Spinal cord (tissue), 10 donors: ENCODE data around the gene NDUFAF3. TPM values are rescaled to one million over a fixed set of nuclear protein-coding genes. Genes with fewer than 3 reads are reported as not detected.

ENCODE experiments used
- DNase-seq, 6 donors: peaks; one replicate each; pipeline versions ENCODE4 v3.0.0 to v3.0.0-alpha.2; 2013 to 2015; ENCODE audit warnings: low spot score in 6 of 6, low read depth in 4 of 6
- H3K27ac ChIP-seq: one replicate; pipeline ENCODE4 v1.5.1; 2013; ENCODE audit warnings: low read depth, low read length, control low read depth
- H3K27me3 ChIP-seq: one replicate; pipeline ENCODE4 v1.6.1; 2013; ENCODE audit warnings: low read length; ENCODE audit not compliant: control insufficient read depth, insufficient read depth
- H3K36me3 ChIP-seq: one replicate; pipeline ENCODE4 v1.6.1; 2013; ENCODE audit warnings: low read length; ENCODE audit not compliant: control insufficient read depth, insufficient read depth
- H3K4me1 ChIP-seq: one replicate; pipeline ENCODE4 v1.6.1; 2013; ENCODE audit warnings: low read length; ENCODE audit not compliant: control insufficient read depth, insufficient read depth
- H3K4me3 ChIP-seq: one replicate; pipeline ENCODE4 v1.5.1; 2013; ENCODE audit warnings: low read depth, low read length, control low read depth
- H3K9me3 ChIP-seq: one replicate; pipeline ENCODE4 v1.6.1; 2013; ENCODE audit warnings: low read length; ENCODE audit not compliant: control insufficient read depth, insufficient read depth
- WGBS: methylation state at CpG from one replicate; pipeline ENCODE4 v1.1.5; 2013; ENCODE audit warnings: missing lambda C conversion rate; ENCODE audit not compliant: insufficient coverage; 5-methylcytosine and 5-hydroxymethylcytosine counted together
- polyA plus RNA-seq, 2 donors: library from polyadenylated mRNA; unstranded; fragments of 120-200 nt; gene quantifications; one replicate each; pipeline ENCODE4 v1.2.1, GENCODE V29; 2013; ENCODE audit not compliant: insufficient read length in 2 of 2
- total RNA-seq, 2 donors: library from RNA; depleted of rRNA in 1 of 2; stranded (reverse); fragments of 120-200 nt in 1 of 2; fragments of >200 nt in 1 of 2; gene quantifications; one replicate each; pipeline versions ENCODE4 v1.2.3 to v1.2.4, GENCODE V29; 2013 to 2014
- donor health status: healthy.

NDUFAF3 gene
- total and polyA plus RNA-seq, 4 donors, result 37.0 to 97.0 (median 74.5) TPM

- 92% methylated on average over 4 of the region's 7 CpGs for WGBS
- H3K9me3 ChIP-seq, result no peaks in the 10 kb centered on the region
- H3K4me1 ChIP-seq, result peaks cover 21% of the 10 kb centered on the region
- DNase-seq, result no peak
- H3K36me3 ChIP-seq, result peaks cover 38% of the 10 kb centered on the region
- no peaks in the 10 kb centered on the region for H3K27me3 ChIP-seq
- no peak overlapping the region for H3K4me3 ChIP-seq
- H3K27ac ChIP-seq, result no peak overlapping the region
Observed at GRCh38 chr3:48985831-48986376, 36.0 kb upstream of the NDUFAF3 start.

- no peak for DNase-seq
- peak overlapping the region; percentile 81 for H3K4me3 ChIP-seq
- peaks cover 19% of the 10 kb centered on the region for H3K36me3 ChIP-seq
- H3K27ac ChIP-seq, result peak overlapping the region; percentile 98
- 2% methylated on average over 19 of the region's 21 CpGs for WGBS
- H3K9me3 ChIP-seq, result no peaks in the 10 kb centered on the region
- no peaks in the 10 kb centered on the region for H3K27me3 ChIP-seq
- H3K4me1 ChIP-seq, result peaks cover 30% of the 10 kb centered on the region
Observed at GRCh38 chr3:48989126-48989795, 32.7 kb upstream of the NDUFAF3 start.

- no peaks in the 10 kb centered on the region for H3K9me3 ChIP-seq
- H3K4me1 ChIP-seq, result peaks cover 30% of the 10 kb centered on the region
- no peaks in the 10 kb centered on the region for H3K27me3 ChIP-seq
- peaks cover 24% of the 10 kb centered on the region for H3K36me3 ChIP-seq
- H3K27ac ChIP-seq, result peak within 1 kb of the TSS; percentile 98
- peak within 1 kb of the TSS; percentile 81 for H3K4me3 ChIP-seq
- DNase-seq, result peak in 5 of 6 donors; percentile 69 to 96 (median 80)
- WGBS, result under 1% methylated on average over 91 of the region's 91 CpGs
Observed at GRCh38 chr3:48989796-48990635, 31.9 kb upstream of the NDUFAF3 start, which contains the start of gene P4HTM. P4HTM (plus strand) TSS chr3:48990241; CDS start chr3:48990257, 16 bp downstream.

GRCh38 chr3:48990636-48991469, 31.1 kb upstream of the NDUFAF3 start:
- H3K27me3 ChIP-seq, result no peaks in the 10 kb centered on the region
- WGBS, result 1% methylated on average over 36 of the region's 40 CpGs
- no peaks in the 10 kb centered on the region for H3K9me3 ChIP-seq
- peak overlapping the region; percentile 66 for H3K27ac ChIP-seq
- peaks cover 27% of the 10 kb centered on the region for H3K36me3 ChIP-seq
- peak in 2 of 6 donors; percentile 64 to 84 for DNase-seq
- H3K4me1 ChIP-seq, result peaks cover 30% of the 10 kb centered on the region
- peak overlapping the region; percentile 62 for H3K4me3 ChIP-seq

GRCh38 chr3:48991851-48992545, 29.9 kb upstream of the NDUFAF3 start:
- WGBS, result 89% methylated on average over 3 of the region's 5 CpGs
- H3K9me3 ChIP-seq, result no peaks in the 10 kb centered on the region
- H3K4me3 ChIP-seq, result peak overlapping the region; percentile 62
- no peak overlapping the region for H3K27ac ChIP-seq
- H3K4me1 ChIP-seq, result peaks cover 30% of the 10 kb centered on the region
- H3K27me3 ChIP-seq, result no peaks in the 10 kb centered on the region
- H3K36me3 ChIP-seq, result peaks cover 30% of the 10 kb centered on the region
- DNase-seq, result no peak

- Histone ChIP-seq H3K27me3 (no peaks in the 10 kb centered on the region), H3K9me3 (no peaks in the 10 kb centered on the region), H3K36me3 (peaks cover 40% of the 10 kb centered on the region), H3K4me3 (no peak overlapping the region), H3K27ac (no peak overlapping the region), H3K4me1 (peaks cover 41% of the 10 kb centered on the region)
- no peak for DNase-seq
Observed at GRCh38 chr3:48993834-48994233, 28.1 kb upstream of the NDUFAF3 start.

GRCh38 chr3:48996640-48997039, 25.3 kb upstream of the NDUFAF3 start:
- DNase-seq, result no peak
- no peaks in the 10 kb centered on the region for H3K9me3 ChIP-seq
- H3K4me3 ChIP-seq, result no peak overlapping the region
- peaks cover 26% of the 10 kb centered on the region for H3K4me1 ChIP-seq
- no peak overlapping the region for H3K27ac ChIP-seq
- no peaks in the 10 kb centered on the region for H3K27me3 ChIP-seq
- WGBS, result 96% methylated on average over 7 of the region's 8 CpGs
- peaks cover 57% of the 10 kb centered on the region for H3K36me3 ChIP-seq

- H3K27me3 ChIP-seq, result no peaks in the 10 kb centered on the region
- H3K27ac ChIP-seq, result no peak overlapping the region
- peaks cover 24% of the 10 kb centered on the region for H3K4me1 ChIP-seq
- 68% methylated on average over 8 of the region's 8 CpGs for WGBS
- no peaks in the 10 kb centered on the region for H3K9me3 ChIP-seq
- H3K4me3 ChIP-seq, result no peak overlapping the region
- H3K36me3 ChIP-seq, result peaks cover 62% of the 10 kb centered on the region
- DNase-seq, result no peak
Observed at GRCh38 chr3:48997102-48997635, 24.8 kb upstream of the NDUFAF3 start.
